ENCODE results near the gene CEP83.

CEP83 gene

DNA sequence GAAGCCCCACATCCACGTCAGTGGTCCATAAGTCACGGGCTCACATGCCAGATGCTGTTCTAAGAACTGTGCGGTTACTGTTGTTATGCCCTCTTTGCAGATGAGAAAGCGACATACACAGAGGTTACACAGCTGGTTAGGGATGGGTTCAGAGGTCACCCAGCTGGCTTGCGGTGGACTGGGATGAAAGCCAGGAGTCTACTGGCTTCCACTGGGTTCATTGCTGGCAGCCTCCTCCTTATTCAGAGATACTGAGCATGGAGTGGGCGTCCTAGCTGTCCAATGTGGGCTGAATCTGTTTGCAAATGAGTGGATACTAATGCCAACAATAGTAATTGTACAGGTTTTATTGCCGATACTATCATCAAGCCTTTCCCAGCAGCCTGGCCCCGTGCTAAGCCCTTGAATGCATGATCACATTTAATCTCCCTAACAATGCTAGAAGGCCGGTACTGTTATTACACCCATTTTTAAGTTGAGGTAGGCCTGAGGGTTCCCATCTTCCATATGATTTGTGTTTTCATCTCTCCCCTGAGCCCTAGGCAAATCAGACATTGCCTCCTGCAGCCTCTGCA lies 182.2 kb downstream of the CEP83 start:
- H3K4me1 ChIP-seq (ENCODE audit: control insufficient read depth, low read depth, low read length) = no peaks in the 10 kb centered on the region
- H3K27ac ChIP-seq (ENCODE audit: low read length) = no peak overlapping the region
- H3K4me3 ChIP-seq (ENCODE audit: low read length) = no peak overlapping the region
- H3K9me3 ChIP-seq (ENCODE audit: control insufficient read depth, low read depth, low read length) = no peaks in the 10 kb centered on the region
- no peak overlapping the region for H3K9ac ChIP-seq (ENCODE audit: low read length)
- H3K27me3 ChIP-seq (ENCODE audit: control insufficient read depth, insufficient read depth, low read length) = no peaks in the 10 kb centered on the region
- no peaks in the 10 kb centered on the region for H3K36me3 ChIP-seq (ENCODE audit: control insufficient read depth, low read depth, low read length)

GRCh38 chr12:94276725-94277124 lies 182.9 kb downstream of the CEP83 start:
- no peak overlapping the region for H3K4me3 ChIP-seq (ENCODE audit: low read length)
- no peaks in the 10 kb centered on the region for H3K4me1 ChIP-seq (ENCODE audit: control insufficient read depth, low read depth, low read length)
- no peaks in the 10 kb centered on the region for H3K9me3 ChIP-seq (ENCODE audit: control insufficient read depth, low read depth, low read length)
- H3K9ac ChIP-seq (ENCODE audit: low read length) = no peak overlapping the region
- no peak overlapping the region for H3K27ac ChIP-seq (ENCODE audit: low read length)
- H3K27me3 ChIP-seq (ENCODE audit: control insufficient read depth, insufficient read depth, low read length) = no peaks in the 10 kb centered on the region
- no peaks in the 10 kb centered on the region for H3K36me3 ChIP-seq (ENCODE audit: control insufficient read depth, low read depth, low read length)

GRCh38 chr12:94273272-94273671 lies 186.4 kb downstream of the CEP83 start:
- Histone ChIP-seq H3K4me3 (ENCODE audit: low read length) (no peak overlapping the region), H3K36me3 (ENCODE audit: control insufficient read depth, low read depth, low read length) (no peaks in the 10 kb centered on the region), H3K9me3 (ENCODE audit: control insufficient read depth, low read depth, low read length) (no peaks in the 10 kb centered on the region), H3K27me3 (ENCODE audit: control insufficient read depth, insufficient read depth, low read length) (no peaks in the 10 kb centered on the region), H3K27ac (ENCODE audit: low read length) (no peak overlapping the region), H3K9ac (ENCODE audit: low read length) (no peak overlapping the region), H3K4me1 (ENCODE audit: control insufficient read depth, low read depth, low read length) (no peaks in the 10 kb centered on the region)

DNA sequence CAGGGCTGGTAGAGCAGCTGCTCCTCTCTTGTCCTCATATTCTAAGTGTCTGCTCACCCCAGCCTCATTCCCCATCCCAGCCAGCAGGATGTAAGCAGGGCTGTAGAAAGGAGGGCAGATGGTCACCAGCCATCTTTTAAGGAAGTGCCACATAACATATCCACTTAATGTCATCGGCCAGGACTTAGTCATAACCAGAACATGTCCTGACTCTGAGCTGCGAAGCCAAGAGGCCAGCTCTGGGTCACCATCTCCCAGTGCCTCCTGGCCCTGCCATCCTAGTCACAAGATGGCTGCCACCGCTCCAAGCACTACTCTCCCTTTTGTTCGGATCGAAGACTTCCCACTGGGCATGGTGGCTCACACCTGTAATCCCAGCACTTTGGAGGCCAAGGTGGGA lies 187.4 kb downstream of the CEP83 start:
- Histone ChIP-seq H3K36me3 (ENCODE audit: control insufficient read depth, low read depth, low read length) (no peaks in the 10 kb centered on the region), H3K4me1 (ENCODE audit: control insufficient read depth, low read depth, low read length) (no peaks in the 10 kb centered on the region), H3K9ac (ENCODE audit: low read length) (no peak overlapping the region), H3K27me3 (ENCODE audit: control insufficient read depth, insufficient read depth, low read length) (no peaks in the 10 kb centered on the region), H3K9me3 (ENCODE audit: control insufficient read depth, low read depth, low read length) (no peaks in the 10 kb centered on the region), H3K27ac (ENCODE audit: low read length) (no peak overlapping the region), H3K4me3 (ENCODE audit: low read length) (no peak overlapping the region)

DNA sequence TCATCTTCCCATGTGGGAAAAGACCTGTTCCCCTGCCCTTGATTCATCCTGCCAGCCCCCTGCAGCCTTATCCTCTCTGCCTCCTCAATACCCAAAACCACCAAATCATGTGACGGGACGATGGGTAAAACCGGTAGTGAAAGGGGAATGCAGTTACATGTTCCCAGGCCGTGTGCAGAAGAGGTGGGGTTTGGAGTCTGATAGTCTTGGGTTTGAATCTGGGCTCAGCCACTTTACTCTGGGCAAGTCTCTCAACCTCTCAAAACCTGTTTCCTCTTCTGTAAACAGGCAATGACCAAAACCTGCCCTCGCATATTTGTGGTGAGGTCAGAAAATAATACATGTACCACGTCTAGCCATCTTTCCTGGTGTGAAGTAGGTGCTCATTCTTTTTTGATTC lies 188.3 kb downstream of the CEP83 start:
- no peaks in the 10 kb centered on the region for H3K9me3 ChIP-seq (ENCODE audit: control insufficient read depth, low read depth, low read length)
- H3K9ac ChIP-seq (ENCODE audit: low read length) = no peak overlapping the region
- H3K27ac ChIP-seq (ENCODE audit: low read length) = no peak overlapping the region
- no peaks in the 10 kb centered on the region for H3K4me1 ChIP-seq (ENCODE audit: control insufficient read depth, low read depth, low read length)
- H3K36me3 ChIP-seq (ENCODE audit: control insufficient read depth, low read depth, low read length) = no peaks in the 10 kb centered on the region
- H3K4me3 ChIP-seq (ENCODE audit: low read length) = no peak overlapping the region
- no peaks in the 10 kb centered on the region for H3K27me3 ChIP-seq (ENCODE audit: control insufficient read depth, insufficient read depth, low read length)

GRCh38 chr12:94269316-94269999 lies 190.2 kb downstream of the CEP83 start:
- no peak overlapping the region for H3K9ac ChIP-seq (ENCODE audit: low read length)
- no peaks in the 10 kb centered on the region for H3K9me3 ChIP-seq (ENCODE audit: control insufficient read depth, low read depth, low read length)
- no peak overlapping the region for H3K27ac ChIP-seq (ENCODE audit: low read length)
- no peak overlapping the region for H3K4me3 ChIP-seq (ENCODE audit: low read length)
- no peaks in the 10 kb centered on the region for H3K27me3 ChIP-seq (ENCODE audit: control insufficient read depth, insufficient read depth, low read length)
- no peaks in the 10 kb centered on the region for H3K36me3 ChIP-seq (ENCODE audit: control insufficient read depth, low read depth, low read length)
- peaks cover 6% of the 10 kb centered on the region for H3K4me1 ChIP-seq (ENCODE audit: control insufficient read depth, low read depth, low read length)

GRCh38 chr12:94267921-94268471 lies 191.7 kb downstream of the CEP83 start:
- H3K4me3 ChIP-seq (ENCODE audit: low read length) = no peak overlapping the region
- H3K27ac ChIP-seq (ENCODE audit: low read length) = no peak overlapping the region
- H3K36me3 ChIP-seq (ENCODE audit: control insufficient read depth, low read depth, low read length) = no peaks in the 10 kb centered on the region
- H3K9me3 ChIP-seq (ENCODE audit: control insufficient read depth, low read depth, low read length) = no peaks in the 10 kb centered on the region
- H3K4me1 ChIP-seq (ENCODE audit: control insufficient read depth, low read depth, low read length) = peaks cover 15% of the 10 kb centered on the region
- no peaks in the 10 kb centered on the region for H3K27me3 ChIP-seq (ENCODE audit: control insufficient read depth, insufficient read depth, low read length)
- no peak overlapping the region for H3K9ac ChIP-seq (ENCODE audit: low read length)

DNA sequence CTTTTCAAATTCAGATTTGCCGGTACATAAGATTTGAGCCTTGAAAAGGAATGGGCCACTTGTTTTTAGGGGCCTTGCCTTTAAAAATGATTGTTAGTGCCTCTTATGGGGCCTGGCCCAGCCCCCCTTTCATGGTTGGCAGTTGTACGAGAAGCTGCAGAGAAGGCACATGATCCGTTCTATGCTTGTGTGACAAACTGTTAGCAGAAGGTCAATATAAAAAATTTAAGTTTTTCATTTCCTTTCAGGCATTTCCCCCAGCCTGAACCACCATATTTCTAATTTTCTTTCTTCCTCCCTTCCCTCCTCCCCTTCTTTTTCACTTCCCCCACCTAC lies 192.2 kb downstream of the CEP83 start:
- Histone ChIP-seq H3K9me3 (ENCODE audit: control insufficient read depth, low read depth, low read length) (no peaks in the 10 kb centered on the region), H3K4me1 (ENCODE audit: control insufficient read depth, low read depth, low read length) (peaks cover 20% of the 10 kb centered on the region), H3K27ac (ENCODE audit: low read length) (no peak overlapping the region), H3K27me3 (ENCODE audit: control insufficient read depth, insufficient read depth, low read length) (no peaks in the 10 kb centered on the region), H3K4me3 (ENCODE audit: low read length) (no peak overlapping the region), H3K36me3 (ENCODE audit: control insufficient read depth, low read depth, low read length) (no peaks in the 10 kb centered on the region), H3K9ac (ENCODE audit: low read length) (no peak overlapping the region)

- no peaks in the 10 kb centered on the region for H3K9me3 ChIP-seq (ENCODE audit: control insufficient read depth, low read depth, low read length)
- peaks cover 26% of the 10 kb centered on the region for H3K4me1 ChIP-seq (ENCODE audit: control insufficient read depth, low read depth, low read length)
- no peaks in the 10 kb centered on the region for H3K27me3 ChIP-seq (ENCODE audit: control insufficient read depth, insufficient read depth, low read length)
- no peaks in the 10 kb centered on the region for H3K36me3 ChIP-seq (ENCODE audit: control insufficient read depth, low read depth, low read length)
- no peak overlapping the region for H3K9ac ChIP-seq (ENCODE audit: low read length)
- H3K4me3 ChIP-seq (ENCODE audit: low read length) = no peak overlapping the region
- no peak overlapping the region for H3K27ac ChIP-seq (ENCODE audit: low read length)
Observed at GRCh38 chr12:94266796-94267536, 192.7 kb downstream of the CEP83 start.

DNA sequence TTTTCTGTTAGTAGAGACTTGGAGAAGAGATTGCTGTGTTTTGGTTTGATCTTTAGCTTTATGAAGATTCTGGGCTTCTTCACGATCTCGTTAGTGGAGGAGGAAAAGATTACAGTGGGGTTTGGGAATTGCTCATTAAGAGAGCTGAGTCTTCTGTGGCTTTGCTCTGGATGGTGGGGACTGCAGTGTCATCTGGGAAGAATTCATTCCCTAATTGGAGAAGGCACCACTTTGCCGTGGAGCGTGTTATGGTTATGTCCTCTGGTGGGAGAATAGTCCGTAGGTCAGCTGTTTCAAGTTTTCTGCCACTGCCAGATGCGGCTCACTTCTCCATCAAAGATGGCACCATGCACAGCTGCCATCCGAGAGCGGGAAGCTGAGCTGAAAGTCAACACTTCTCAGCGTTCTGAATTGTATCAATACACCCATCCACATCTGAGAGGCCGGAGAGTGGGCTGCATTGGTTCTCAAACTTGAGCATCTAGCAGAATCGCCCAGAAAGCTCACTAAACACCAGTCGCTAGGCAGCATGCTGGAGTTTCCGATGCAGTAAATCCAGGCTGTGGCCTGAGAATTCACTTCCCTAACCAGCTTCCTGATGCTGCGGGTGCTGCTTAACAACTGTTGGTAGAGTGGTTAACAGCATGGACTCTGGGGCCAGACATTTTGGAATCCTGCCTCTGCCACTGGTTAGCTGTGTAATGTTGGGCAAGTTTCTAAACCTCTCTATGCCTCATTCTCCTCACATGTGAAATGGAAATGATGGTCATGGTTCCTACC lies 193.5 kb downstream of the CEP83 start:
- no peaks in the 10 kb centered on the region for H3K27me3 ChIP-seq (ENCODE audit: control insufficient read depth, insufficient read depth, low read length)

GRCh38 chr12:94265539-94265938 lies 194.1 kb downstream of the CEP83 start:
- H3K27me3 ChIP-seq (ENCODE audit: control insufficient read depth, insufficient read depth, low read length) = no peaks in the 10 kb centered on the region
- H3K27ac ChIP-seq (ENCODE audit: low read length) = no peak overlapping the region
- no peak overlapping the region for H3K4me3 ChIP-seq (ENCODE audit: low read length)
- peaks cover 39% of the 10 kb centered on the region for H3K4me1 ChIP-seq (ENCODE audit: control insufficient read depth, low read depth, low read length)
- no peaks in the 10 kb centered on the region for H3K36me3 ChIP-seq (ENCODE audit: control insufficient read depth, low read depth, low read length)
- no peaks in the 10 kb centered on the region for H3K9me3 ChIP-seq (ENCODE audit: control insufficient read depth, low read depth, low read length)
- no peak overlapping the region for H3K9ac ChIP-seq (ENCODE audit: low read length)

More for the DNA sequence above, 193.5 kb downstream of the CEP83 start:
- Histone ChIP-seq H3K9ac (ENCODE audit: low read length) (no peak overlapping the region), H3K9me3 (ENCODE audit: control insufficient read depth, low read depth, low read length) (no peaks in the 10 kb centered on the region), H3K4me1 (ENCODE audit: control insufficient read depth, low read depth, low read length) (peaks cover 34% of the 10 kb centered on the region), H3K27ac (ENCODE audit: low read length) (no peak overlapping the region), H3K4me3 (ENCODE audit: low read length) (no peak overlapping the region), H3K36me3 (ENCODE audit: control insufficient read depth, low read depth, low read length) (no peaks in the 10 kb centered on the region)
